Suppressor macrophage (primary cell): Measurements from ENCODE around the gene GMPR.

Experiments used
- DNase-seq, 4 experiments: peaks; one replicate each; pipeline ENCODE4 v3.0.0-alpha.2; 2020 to 2022

GMPR gene

GRCh38 chr6:16331384-16332174, 93.2 kb downstream of the GMPR start:
- DNase-seq, result peak; percentile 78 to 88 (median 82)

- peak; percentile 80 to 88 (median 86) for DNase-seq
Measured at GRCh38 chr6:16332175-16332542, 93.8 kb downstream of the GMPR start.

DNA sequence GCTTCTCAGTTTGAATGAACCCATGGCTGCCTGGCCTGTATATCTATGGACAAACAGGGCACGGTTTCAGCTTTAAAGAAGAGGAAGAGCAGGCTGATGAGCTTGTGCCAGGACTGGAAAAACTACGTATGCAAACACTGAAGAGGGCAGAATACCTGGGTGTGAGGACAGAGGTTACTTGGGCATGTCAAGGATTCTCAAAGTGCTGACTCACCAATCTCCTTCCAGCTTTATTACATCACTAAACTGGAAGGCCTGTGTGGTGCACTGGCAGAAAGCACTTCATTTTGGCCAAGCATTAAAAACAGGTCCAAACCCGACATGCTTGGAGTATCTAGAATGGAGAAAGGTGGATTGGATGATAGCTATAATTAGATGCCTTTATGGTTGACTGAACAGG, 95.2 kb downstream of the GMPR start:
- DNase-seq, result no peak

GRCh38 chr6:16334671-16335070, 96.3 kb downstream of the GMPR start:
- DNase-seq, result peak; percentile 83 to 95 (median 91)

- DNase-seq, result no peak
Measured at GRCh38 chr6:16335176-16335575, 96.8 kb downstream of the GMPR start.

DNA sequence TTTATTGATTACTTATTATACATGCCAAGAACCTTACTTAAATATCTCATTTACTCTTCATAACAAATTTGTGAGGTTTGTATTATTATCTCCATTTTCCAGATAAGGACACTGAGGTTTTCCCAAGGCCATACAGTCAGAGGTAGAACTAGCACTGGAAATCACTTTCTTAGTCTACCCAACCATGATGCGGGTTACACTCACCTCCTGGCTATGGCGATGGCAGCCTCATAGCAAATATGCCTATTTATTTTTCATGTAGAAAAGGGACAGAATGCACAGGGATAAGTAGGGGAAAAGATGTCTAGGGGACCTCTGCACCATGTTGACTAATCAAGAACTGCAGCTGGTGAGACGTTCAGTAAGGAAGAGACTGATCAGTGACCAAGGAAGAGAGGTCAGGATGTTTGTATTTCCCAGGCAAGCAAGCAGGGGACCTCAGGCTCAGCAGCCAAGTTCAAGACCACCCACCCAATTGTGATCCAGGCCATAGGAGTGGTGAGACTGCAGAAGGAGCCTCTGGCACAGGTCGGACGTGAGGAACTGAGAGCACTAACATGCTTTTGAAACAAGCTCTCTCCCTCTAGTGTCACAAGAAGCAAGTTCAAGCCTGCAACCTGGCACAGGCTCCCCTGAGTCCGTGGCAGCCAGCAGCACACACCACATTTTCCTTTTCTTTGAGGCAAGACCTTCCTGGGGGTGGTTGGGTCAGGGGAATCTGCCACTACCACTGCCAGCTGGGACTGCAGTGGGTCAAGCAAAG, 97.8 kb downstream of the GMPR start:
- peak in 1 of 4 experiments; percentile 13 for DNase-seq

- no peak for DNase-seq
Measured at GRCh38 chr6:16336911-16337294, 98.5 kb downstream of the GMPR start.

GRCh38 chr6:16337295-16337975, 99.0 kb downstream of the GMPR start:
- DNase-seq, result no peak

- DNase-seq, result peak; percentile 10 to 46 (median 17)
Measured at GRCh38 chr6:16338577-16339264, 100.3 kb downstream of the GMPR start.

DNA sequence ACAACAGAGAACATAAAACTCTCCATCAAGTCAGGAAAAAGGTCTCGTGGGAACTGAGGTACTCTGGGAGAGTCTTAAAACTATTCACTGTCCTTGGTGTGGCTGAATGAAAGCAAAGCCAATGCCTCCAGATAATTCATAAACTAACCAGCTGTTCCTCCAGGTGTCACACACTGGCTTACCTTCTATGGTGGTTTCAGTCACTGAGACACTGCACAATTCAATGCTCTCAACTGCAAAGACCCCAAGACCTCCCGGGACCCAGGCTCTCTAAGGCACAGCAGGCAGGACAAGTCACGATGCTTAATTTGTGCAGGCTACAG, 100.8 kb downstream of the GMPR start:
- no peak for DNase-seq

DNA sequence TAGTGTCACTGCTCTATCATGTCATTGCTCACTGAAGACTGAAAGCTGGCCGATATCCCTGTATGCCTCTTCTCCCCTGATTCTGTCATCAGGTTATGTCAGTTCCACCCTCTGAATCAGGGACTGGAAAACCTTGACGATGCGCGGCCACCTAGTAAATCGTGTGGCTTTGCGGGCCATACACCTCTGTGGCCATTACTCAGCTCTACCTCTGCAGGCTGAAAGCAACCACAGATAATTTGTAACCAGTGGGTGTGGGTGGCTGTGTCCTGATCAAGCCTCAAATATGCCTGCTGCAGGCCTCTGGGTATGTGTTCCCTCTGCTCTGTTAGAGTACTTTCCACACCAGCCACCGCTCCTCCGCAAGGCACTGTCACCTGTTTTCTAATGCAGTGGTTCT, 105.2 kb downstream of the GMPR start:
- no peak for DNase-seq

- DNase-seq, result peak in 3 of 4 experiments; percentile 31 to 48 (median 41)
Measured at GRCh38 chr6:16344756-16345155, 106.4 kb downstream of the GMPR start.
